GM19193 (cell line): ENCODE results near the gene ZNF609.

Experiments
- POLR2A ChIP-seq: IDR thresholded peaks from 4 replicates; pipeline ENCODE4 v1.6.1; 2011; ENCODE audit not compliant: insufficient read depth, insufficient read length; ENCODE audit errors: extremely low read depth

ZNF609 gene

GRCh38 chr15:64611085-64611725 is 150.8 kb downstream of the ZNF609 start:
- no peak for TF ChIP-seq POLR2A

- TF ChIP-seq POLR2A, result no peak
These were observed 154.1 kb downstream of the ZNF609 start for GRCh38 chr15:64614519-64614918.

- no peak for TF ChIP-seq POLR2A
These were observed 157.3 kb downstream of the ZNF609 start for GRCh38 chr15:64617727-64618126.

- no peak for TF ChIP-seq POLR2A
These were observed 157.8 kb downstream of the ZNF609 start for GRCh38 chr15:64618138-64618537.

- no peak for TF ChIP-seq POLR2A
These were observed 158.2 kb downstream of the ZNF609 start for GRCh38 chr15:64618540-64618939.

- TF ChIP-seq POLR2A, result no peak
These were observed 159.8 kb downstream of the ZNF609 start for GRCh38 chr15:64619880-64620839.

- no peak for TF ChIP-seq POLR2A
These were observed 160.7 kb downstream of the ZNF609 start for GRCh38 chr15:64621056-64621455.

- no peak for TF ChIP-seq POLR2A
These were observed 162.3 kb downstream of the ZNF609 start for GRCh38 chr15:64622410-64623260.

- no peak for TF ChIP-seq POLR2A
These were observed 163.1 kb downstream of the ZNF609 start for GRCh38 chr15:64623347-64623996.

- TF ChIP-seq POLR2A, result no peak
These were observed 163.9 kb downstream of the ZNF609 start for GRCh38 chr15:64624242-64624641.

GRCh38 chr15:64629063-64629462 is 168.7 kb downstream of the ZNF609 start:
- TF ChIP-seq POLR2A, result no peak

- TF ChIP-seq POLR2A, result no peak
These were observed 170.2 kb downstream of the ZNF609 start for GRCh38 chr15:64630396-64631107.

GRCh38 chr15:64633332-64633731 is 173.0 kb downstream of the ZNF609 start:
- no peak for TF ChIP-seq POLR2A

GRCh38 chr15:64634027-64634426 is 173.6 kb downstream of the ZNF609 start:
- no peak for TF ChIP-seq POLR2A
